Bronchial smooth muscle cell (primary cell): ENCODE results near the gene ZZZ3. TPM values are rescaled to one million over a fixed set of nuclear protein-coding genes. Genes with fewer than 3 reads are reported as not detected.

Experiments
- total RNA-seq: library from RNA; depleted of rRNA; stranded (reverse); fragments of >200 nt; gene quantifications from 2 replicates; pipeline ENCODE4 v1.2.1, GENCODE V29; 2014

The ZZZ3 gene
- 61.7 and 61.9 TPM in 2 replicates for total RNA-seq

GRCh38 chr1:77682460-77683159, at the start of gene ZZZ3:
Gene ZZZ3 (minus strand): TSS chr1:77682658. CDS start chr1:77633354, 49,304 bp downstream.

Other genes starting within 250 kb of the ZZZ3 start
- 54.7 and 92.4 TPM in 2 replicates for gene USP33, start 77.2 kb upstream of the ZZZ3 start, total RNA-seq
- gene MIGA1, start 97.0 kb upstream of the ZZZ3 start, total RNA-seq: 11.5 and 11.6 TPM in 2 replicates
- 9.1 and 19.9 TPM in 2 replicates for gene NEXN, start 206.0 kb upstream of the ZZZ3 start, total RNA-seq